Measurements from ENCODE around the gene TCF4.

Gene TCF4

DNA sequence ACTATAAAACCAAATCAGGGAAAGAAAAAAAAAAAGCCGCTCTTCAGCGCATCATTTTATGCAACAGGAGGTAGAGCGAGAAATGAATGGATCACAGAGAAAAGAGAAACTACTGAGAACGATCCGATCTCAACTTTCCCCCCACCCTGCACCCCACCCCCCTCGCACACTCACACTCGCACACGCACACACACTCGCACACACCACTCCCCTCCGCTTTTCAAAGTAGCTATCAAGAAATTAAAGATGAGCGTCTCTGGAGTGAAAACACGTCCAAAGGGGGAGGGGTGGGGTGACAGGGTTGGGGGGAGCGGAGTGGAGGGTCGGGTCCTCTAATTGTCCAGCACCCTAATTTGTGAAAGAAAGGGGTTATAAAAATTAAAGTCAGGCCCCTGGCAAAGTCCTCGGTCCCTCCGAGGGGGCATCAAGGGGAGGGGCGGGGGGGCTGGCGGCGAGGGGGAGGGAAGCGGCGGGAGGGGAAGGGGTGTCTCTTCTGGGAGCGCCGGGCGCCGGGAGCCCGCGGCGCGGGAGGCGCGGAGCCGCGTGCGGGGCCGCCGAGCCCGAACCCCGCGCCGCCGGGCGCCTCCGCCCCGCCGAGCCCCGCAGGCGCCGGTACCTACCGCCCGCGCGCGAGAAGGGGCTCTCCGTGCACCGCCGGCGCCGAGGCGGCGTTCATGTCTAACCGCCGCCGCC is 428 bp downstream of the TCF4 start:
- no peak for DNase-seq (ENCODE audit: low read depth in 2 of 2, low spot score in 1 of 2)

DNA sequence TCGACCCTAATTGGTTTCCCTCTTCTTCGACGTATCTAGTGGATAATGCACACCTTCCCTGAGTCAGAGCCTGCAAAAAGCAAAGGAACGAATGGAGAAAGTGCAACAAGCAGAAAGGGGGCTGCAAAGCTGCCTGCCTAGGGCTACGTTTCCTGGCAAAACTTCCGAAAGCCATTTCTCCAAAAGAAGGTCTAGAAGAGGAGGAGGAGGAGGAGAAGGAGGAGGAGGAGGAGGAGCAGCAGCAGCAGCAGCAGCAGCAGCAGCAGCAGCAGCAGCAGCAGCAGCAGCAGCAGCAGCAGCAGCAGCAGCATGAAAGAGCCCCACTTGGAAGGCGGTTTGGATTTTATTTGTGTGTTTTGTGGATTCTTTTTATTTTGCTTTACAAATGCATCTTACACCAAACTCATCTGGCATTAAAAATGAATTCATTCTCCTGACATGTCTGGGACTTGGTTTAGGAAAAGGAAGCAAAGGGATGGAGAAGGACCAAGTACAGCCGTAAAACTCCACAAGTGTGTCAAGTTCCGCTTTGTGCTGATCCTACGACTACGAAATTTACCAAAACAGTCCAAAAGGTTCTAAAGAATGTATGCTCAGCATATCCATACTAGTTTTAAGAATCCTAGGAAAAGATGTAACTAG is 2.0 kb downstream of the TCF4 start:
- DNase-seq (ENCODE audit: low read depth in 2 of 2, low spot score in 1 of 2), result no peak

DNA sequence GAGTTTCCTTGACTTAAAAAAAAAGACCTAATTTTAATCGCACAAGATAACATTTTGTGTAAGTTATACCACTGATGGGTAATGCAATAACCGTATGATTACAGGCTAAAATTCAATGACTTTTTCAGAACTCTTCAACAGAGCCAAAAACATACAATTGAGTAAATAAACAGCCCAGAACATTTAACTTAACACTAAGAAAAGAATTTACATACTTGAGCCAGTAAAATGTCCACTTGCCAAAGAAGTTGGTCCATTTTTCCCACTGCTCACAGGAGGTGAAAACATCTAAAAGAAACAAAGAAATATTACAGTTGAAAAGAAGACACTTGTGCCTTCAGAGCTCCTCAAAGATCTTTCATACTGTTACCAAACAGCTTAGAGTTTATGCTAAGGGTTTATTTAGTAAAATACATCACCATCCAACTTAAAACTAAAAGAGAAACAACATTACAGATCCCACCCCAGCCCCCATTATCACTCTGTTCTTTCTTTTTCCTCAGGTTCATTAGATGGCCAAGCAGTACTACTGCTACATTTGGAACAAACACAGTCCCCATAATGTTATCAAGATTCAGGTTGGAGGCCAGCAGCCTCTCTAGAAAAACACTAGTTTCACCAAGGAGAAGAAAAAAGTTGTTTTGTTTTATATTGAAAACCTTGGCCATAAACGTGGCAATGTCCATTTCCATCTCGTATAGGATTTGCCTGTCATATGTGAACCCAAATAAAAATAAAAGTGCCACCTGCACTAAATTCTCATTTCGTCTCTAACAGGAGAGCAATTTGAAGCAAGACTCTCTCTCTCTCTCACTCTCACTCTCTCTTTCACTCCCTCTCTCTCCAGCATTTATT is 2.7 kb downstream of the TCF4 start:
- no peak for DNase-seq (ENCODE audit: low read depth in 2 of 2, low spot score in 1 of 2)

DNA sequence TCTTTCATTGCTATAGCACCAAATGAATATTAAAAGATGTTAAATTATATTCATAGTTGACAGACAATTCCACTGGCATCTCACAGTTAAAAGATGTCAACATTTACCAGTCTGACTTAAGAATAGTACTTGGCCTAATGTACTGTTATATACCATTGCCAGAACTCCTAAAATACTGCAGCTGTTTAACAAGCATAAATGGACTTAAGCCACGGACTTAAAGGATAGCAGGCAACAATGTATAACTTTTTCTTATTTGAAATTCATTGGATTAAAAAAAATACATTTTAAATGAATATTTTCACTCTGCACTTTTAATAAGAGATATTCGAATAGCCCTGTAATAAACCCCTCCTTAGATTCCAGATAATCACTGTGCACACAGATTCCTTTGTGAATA is 3.8 kb downstream of the TCF4 start:
- DNase-seq (ENCODE audit: low read depth in 2 of 2, low spot score in 1 of 2), result no peak

DNA sequence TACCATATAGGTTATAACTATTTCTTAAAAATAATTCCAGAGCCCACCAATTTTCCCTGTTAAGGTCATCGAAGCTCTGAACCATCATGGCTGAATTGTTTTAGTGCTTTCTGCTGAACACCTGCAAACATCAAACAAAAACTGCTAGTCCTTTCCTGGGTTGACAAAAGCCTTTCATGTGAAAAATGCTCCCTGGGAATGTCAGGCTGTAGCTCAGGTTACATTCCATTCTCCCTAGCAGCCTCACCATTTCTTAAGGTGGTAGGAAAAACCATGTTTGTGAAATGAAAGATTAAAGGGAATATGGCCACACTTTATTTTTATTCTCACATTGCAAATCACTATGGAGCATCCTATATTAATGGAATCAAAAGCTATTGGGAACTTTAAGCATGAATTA is 5.7 kb downstream of the TCF4 start:
- DNase-seq (ENCODE audit: low read depth in 2 of 2, low spot score in 1 of 2), result no peak

DNA sequence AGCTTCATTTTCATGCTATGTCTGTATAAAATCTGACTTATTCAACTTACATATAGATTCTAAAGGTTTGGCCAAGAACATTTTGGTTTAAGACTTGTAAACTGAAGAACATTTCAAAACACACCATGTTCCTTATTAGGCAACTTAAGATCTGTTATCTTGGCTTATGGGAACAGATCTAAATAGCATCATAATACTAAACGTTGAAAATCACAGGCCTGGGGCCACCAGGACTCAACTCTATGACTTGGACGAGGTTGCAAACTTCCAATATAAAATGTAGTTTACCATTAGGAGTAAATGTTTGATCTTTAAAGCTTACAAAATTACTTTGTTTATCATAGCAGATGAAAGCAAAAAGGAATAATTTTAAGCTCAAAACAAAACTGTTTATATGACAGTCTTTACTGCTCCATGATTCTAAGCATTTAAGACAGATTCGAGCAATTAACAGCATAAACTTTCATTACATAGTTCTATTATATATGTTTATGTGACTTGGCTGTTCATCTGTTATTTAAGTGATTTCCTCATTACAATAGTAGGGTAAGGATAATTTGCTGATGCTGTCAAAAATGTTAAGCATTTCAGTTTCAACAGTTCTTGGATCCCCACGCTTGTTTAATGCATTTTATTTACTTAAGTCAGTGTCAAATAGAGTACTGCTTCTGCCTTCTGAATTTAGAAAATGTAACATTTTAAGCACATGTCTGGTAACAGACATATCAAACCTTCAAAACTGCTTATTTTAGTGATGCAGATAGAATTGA is 8.3 kb downstream of the TCF4 start:
- DNase-seq (ENCODE audit: low read depth in 2 of 2, low spot score in 1 of 2), result no peak

DNA sequence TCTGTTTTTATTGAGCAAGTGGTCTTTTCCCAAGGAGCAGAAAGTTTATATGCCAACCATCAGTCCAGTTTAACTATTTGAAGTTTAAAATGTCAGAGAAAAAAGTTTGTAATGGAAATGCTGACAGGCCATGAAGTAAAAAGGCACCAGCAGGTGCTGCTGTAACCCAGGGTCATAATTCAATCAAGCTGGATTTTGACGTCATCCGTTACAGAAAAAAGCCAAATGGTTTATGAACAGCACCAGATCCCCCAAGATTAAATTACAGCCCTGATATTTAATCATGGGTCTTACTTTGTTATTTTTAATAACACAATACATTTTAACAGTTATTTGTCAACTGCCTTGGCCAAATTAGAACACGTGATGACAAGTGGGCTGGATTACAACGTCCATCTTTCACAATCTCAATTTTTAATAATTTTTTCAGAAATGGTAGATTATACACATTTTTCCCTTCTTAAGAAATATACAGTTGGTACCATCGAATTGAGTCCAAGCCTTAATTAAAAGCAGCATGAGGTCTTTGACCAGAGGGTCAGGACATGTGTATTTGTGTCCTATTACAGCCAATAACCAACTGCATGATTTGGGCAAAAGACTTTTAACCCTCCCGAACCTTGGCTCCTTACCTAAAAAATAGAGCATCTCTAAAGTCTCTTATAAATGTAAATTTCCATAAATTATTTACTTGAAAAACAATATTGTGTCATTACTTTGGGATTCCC is 10.0 kb downstream of the TCF4 start:
- no peak for DNase-seq (ENCODE audit: low read depth in 2 of 2, low spot score in 1 of 2)

DNA sequence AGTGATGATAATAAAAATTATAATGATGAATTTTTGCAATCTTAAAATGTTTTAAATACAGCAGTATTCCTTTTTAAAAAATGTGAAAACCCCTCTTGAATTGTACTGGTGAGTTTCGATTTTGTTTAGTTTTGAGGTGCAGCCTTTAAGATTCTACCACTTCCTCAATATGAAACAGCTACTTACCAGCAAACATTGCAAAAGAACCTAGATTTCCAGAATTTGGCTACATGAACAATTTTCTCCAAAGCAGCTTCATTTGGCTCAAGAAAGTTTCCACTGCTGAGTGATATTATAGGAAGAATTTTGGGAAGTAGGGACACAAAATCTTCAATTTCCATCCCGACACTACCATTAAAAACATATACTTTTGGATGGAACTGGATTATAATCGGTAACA is 12.0 kb downstream of the TCF4 start:
- DNase-seq (ENCODE audit: low read depth in 2 of 2, low spot score in 1 of 2), result no peak

DNA sequence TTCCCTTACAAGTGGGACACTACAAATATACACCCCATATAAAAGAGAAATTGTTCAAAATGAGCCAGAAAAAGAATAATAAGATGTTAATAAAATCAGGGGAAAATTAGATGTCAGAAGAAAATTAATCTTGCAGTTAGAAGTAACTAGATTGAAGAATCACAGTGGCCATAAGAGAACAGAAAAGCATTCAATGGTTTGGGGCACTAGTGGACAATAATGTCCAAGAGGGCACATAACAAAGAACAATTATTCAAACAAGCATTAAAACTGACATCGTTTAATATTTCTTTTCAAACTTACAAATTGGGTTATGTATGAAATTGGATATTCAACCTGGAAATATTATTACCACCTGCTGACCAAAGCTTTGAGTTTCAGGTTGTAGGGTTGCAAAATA is 12.9 kb downstream of the TCF4 start:
- no peak for DNase-seq (ENCODE audit: low read depth in 2 of 2, low spot score in 1 of 2)

DNA sequence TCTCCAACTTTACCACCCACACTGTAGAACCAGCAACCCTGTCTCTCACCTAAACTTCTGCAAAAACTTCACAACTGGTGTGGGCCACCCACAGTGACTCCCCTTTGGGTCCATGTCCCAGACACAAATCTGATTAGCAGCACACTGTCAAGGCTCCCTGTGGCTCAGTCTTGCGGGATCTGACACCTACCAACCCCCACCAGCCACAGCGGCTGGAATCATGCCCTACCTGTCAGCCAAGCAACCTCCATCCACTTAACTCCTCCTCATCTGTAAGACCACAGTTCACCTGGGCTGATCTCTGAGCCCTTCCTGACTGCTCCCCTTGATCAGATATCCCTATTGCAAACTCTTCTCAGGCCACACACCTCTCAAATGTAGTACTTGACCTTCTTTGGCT is 14.6 kb downstream of the TCF4 start:
- no peak for DNase-seq (ENCODE audit: low read depth in 2 of 2, low spot score in 1 of 2)

DNA sequence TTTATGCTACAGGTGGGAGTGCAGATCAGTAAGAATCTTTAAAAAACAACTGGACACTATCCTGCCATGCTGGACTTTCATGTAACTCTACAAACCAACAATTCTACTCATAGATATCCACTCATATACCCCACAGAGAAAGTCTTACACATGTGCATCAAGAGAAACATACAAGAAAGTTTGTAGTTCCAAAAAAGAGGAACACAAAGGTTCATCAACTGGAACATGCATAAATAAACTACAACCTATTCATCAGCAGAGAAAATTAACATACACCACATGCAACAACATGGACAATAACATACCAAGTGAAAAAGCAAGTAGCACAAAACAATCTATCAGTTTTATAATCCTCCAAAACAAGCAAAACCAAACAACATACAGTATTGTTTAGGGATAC is 17.0 kb downstream of the TCF4 start:
- no peak for DNase-seq (ENCODE audit: low read depth in 2 of 2, low spot score in 1 of 2)

DNA sequence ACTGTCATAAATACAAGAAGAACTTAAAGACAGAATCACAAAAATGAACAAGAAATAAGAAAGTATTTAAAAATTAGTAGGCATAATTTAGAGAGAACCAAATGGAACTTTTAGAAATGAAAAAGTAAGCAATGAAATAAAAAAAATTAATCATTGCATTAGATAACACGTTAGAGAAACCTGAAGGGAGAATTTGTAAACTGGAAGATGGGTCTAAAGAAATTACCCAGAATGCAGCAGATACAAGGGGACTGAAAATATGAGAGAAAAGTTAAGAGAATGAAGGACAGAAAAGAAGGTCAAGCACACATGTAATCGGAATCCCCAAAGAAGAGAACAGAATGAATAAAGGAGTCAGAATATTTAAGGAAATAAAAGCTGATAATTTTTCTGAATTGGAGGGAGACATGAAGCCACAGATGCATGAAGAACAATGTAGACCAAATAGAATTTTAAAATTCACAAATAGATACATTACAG is 21.5 kb downstream of the TCF4 start:
- DNase-seq (ENCODE audit: low read depth in 2 of 2, low spot score in 1 of 2), result no peak

DNA sequence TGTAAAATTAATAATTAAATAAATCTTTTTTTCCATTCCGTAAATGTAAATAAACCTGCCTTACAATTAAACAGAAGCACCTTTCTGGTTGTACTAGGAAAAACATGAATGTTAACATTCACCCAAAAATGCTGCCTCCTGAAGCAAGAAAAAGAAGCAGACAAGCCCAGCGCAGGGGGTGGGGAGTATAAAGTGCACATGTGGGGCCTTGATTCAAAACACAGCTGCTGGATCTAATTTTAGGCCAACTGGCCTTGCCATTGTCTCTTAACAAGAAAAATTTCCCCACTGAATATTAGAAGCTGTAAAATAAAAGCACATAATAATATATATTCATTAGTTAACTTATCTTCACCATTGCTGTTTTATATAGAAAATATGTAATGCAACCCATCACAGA is 28.3 kb downstream of the TCF4 start:
- no peak for DNase-seq (ENCODE audit: low read depth in 2 of 2, low spot score in 1 of 2)

DNA sequence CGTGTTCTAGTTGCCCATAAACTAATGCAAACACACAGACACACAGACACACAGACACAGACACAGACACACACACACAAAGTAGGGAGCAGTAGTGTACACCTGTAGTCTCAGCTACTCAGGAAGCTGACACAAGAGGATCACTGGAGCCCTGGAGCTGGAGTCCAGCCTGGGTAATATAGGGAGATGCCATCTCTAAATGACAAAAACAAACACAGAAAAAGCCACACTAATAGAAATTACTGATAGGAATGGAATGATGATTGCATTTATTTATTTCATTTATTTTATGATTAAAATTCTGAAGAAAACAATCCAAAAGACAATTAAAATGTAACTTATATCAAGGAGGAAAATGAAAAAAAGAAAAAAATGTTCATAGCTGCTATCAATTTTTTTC is 30.8 kb downstream of the TCF4 start:
- DNase-seq (ENCODE audit: low read depth in 2 of 2, low spot score in 1 of 2), result no peak

DNA sequence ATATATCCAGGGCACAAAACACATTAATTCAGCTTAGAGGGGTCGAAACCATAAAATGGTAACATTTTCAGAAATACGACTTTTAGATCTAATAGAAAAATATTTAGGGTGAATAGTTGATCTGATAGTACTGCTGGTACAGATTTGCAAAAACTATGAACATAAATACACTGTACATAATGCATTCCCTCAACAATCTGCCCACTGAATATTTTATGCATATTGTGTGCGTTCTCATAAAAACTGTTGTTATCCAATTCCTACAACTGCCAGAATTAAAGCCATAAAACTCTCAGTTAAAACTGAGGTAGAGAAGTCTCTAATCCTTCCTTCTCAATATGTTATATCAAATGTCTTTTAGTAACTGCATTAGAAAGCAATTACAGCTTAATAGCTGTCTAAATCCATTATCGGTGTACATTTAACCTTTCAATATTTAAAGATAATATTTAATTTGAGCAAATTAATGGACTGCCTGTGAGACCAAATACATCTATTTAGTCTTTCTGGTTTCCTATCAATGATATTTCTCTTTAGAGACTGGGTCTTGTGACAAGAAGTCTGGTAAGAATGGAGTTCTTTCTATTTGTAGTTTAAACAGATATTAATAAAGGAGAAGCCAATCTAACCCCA is 32.5 kb downstream of the TCF4 start:
- DNase-seq (ENCODE audit: low read depth in 2 of 2, low spot score in 1 of 2), result no peak

DNA sequence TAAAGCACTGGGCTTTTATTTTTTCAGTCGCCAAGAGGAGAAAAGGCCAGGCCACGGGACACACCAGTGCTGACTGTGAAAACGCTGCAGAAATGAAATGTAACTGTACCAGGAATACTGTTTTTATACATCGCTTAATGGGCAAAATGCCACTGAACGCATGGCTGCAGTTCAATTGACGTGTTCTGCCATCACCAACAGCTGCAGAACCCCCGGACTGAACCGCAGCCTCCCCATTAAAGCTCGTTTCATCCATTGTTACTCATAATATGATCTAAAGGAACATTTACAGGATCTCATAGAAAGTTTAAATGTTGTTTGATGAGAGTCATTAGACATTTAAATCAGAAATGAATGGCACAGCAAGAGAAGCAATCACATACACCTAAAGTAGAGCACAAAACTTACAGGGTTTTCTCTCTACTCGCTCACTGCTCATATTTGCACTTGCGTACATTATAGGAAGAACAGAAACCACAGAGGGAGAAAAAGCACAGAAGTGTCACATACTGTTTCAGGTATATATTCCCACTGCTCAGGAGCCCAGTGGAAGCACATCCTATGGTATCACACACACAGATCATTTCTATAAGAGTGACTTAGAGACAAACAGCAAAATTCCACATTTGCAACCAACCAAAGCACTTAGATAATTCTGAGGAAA is 35.3 kb downstream of the TCF4 start:
- no peak for DNase-seq (ENCODE audit: low read depth in 2 of 2, low spot score in 1 of 2)

DNA sequence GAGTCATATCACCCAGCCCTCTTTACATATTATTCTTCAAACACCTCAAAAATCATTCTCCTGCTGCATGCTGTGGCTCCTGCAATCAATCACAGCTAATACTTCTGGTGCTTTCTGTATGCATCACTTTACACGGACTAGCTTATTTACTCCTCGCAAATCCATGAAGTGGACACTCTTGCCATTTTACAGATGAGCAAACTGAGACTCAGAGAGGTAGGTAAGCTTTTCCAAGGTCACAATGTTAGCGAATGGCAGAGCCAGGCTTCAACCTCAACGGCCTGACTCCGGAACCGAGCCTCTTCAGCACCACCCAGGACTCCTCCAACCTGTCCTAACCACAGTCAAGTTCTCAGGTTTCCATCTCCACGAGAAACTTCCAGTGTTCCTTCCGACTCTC is 36.8 kb downstream of the TCF4 start:
- no peak for DNase-seq (ENCODE audit: low read depth in 2 of 2, low spot score in 1 of 2)

DNA sequence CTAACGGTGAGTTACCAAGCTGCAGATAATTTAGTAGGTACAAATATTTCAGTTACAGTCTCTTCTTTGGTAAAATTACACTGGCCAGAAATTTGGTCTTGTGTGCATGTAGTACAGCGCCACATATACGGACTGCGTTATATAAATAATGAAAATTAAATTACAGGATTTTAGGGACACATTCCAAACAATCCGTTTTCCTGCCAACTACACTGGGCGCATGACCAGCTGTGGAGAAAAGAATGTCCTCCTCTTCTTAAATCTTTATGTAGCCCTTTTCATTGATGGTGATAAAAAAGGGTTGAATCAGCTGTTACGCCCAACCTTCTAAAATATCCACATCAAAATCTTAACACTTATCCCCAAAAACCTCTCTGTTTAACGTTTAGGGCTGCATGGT is 37.5 kb downstream of the TCF4 start:
- no peak for DNase-seq (ENCODE audit: low read depth in 2 of 2, low spot score in 1 of 2)

DNA sequence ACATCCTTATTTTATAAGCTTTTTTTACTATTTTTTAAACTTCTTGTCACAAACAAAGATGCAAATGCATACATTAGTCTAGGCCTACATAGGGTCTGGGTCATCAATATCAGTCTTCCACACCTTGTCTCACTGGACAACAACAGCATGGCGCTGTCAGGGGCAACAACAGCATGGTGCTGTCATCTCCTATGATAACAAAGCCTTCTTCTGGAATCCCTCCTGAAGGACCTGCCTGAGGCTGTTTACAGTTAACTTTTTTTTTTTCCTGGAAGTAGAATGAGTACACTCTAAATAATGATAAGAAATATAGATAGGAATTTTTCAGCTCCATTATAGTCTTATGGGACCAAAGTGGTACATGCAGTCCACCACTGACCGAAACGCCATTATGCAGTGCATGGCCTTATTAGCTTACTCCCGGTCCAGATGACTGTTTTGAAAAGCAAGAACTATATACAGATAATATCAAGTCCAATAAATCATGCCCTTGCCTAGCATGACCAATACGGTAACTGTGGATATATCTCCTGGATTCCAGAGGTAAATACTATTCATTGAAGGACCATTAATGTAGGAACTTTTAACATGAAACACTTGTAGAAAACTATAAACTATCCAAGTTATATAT is 38.4 kb downstream of the TCF4 start:
- DNase-seq (ENCODE audit: low read depth in 2 of 2, low spot score in 1 of 2), result no peak

Measured in stimulated activated CD8-positive, alpha-beta memory T cell treated with anti-CD3 and anti-CD28 coated beads, Interleukin-4, amount 100 ng/mL, for 4 hours (primary cell).